Retinal pigment epithelial cell (primary cell): ENCODE data around the gene PRTG.

Experiments used
- DNase-seq: peaks from one replicate; pipeline ENCODE4 v3.0.0-alpha.2; 2010; ENCODE audit warnings: low read depth
- H3K4me3 ChIP-seq: 2 replicates; pipeline ENCODE4 v1.5.1; 2011; ENCODE audit warnings: mild to moderate bottlenecking, low read length, control low read depth, moderate library complexity
- CTCF ChIP-seq: conservative IDR thresholded peaks from 2 replicates; pipeline ENCODE4 v1.5.1; 2011; ENCODE audit warnings: low read depth, low read length, control low read depth, inconsistent platforms

PRTG gene

GRCh38 chr15:55709458-55709857 lies 33.5 kb downstream of the PRTG start:
- H3K4me3 ChIP-seq = no peak overlapping the region
- no peak for TF ChIP-seq CTCF
- no peak for DNase-seq

GRCh38 chr15:55708720-55709119 lies 34.2 kb downstream of the PRTG start:
- peak; percentile 70 for DNase-seq
- H3K4me3 ChIP-seq = no peak overlapping the region
- no peak for TF ChIP-seq CTCF

- H3K4me3 ChIP-seq = no peak overlapping the region
- DNase-seq = no peak
- TF ChIP-seq CTCF = no peak
These were observed 35.0 kb downstream of the PRTG start for GRCh38 chr15:55707951-55708350.

- no peak for TF ChIP-seq CTCF
- no peak for DNase-seq
These were observed 35.4 kb downstream of the PRTG start for GRCh38 chr15:55707518-55707917.

GRCh38 chr15:55703873-55704301 lies 39.1 kb downstream of the PRTG start:
- DNase-seq = peak; percentile 59
- no peak overlapping the region for H3K4me3 ChIP-seq
- TF ChIP-seq CTCF = no peak

More at GRCh38 chr15:55707518-55707917, 35.4 kb downstream of the PRTG start:
- no peak overlapping the region for H3K4me3 ChIP-seq

GRCh38 chr15:55700876-55701275 lies 42.1 kb downstream of the PRTG start:
- DNase-seq = no peak
- TF ChIP-seq CTCF = no peak
- H3K4me3 ChIP-seq = no peak overlapping the region

- no peak for TF ChIP-seq CTCF
- no peak for DNase-seq
- no peak overlapping the region for H3K4me3 ChIP-seq
These were observed 44.3 kb downstream of the PRTG start for GRCh38 chr15:55698653-55699052.
